HG03469 (cell line): ENCODE measurements around the gene TMEM150C.

ENCODE experiments used
- ATAC-seq: cut with Tn5 transposase; IDR thresholded peaks from one replicate; pipeline ENCODE4 v1.9.1; 2021; ENCODE audit warnings: mild to moderate bottlenecking, moderate library complexity, moderate number of reproducible peaks; ENCODE audit not compliant: unreplicated experiment

Gene TMEM150C

DNA sequence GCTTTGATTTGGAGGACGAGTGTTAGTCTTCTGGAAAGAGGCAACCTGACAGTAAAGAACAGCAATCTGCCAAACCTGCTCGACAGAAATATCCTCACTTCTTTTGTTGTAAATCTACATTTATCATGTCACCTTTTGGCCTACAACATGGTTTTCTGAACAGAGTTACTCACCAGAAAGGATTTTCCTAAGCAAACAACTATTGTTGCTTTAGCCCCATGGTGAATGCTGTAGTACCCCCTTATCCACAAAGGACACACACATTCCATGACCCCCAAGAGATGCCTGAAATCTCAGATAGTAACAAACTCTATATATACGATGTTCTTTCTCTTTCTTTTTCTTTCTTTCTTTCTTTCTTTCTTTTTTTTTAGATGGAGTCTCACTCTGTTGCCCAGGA is 42.7 kb downstream of the TMEM150C start:
- no peak for ATAC-seq

GRCh38 chr4:82517043-82517442 is 44.7 kb downstream of the TMEM150C start:
- no peak for ATAC-seq

DNA sequence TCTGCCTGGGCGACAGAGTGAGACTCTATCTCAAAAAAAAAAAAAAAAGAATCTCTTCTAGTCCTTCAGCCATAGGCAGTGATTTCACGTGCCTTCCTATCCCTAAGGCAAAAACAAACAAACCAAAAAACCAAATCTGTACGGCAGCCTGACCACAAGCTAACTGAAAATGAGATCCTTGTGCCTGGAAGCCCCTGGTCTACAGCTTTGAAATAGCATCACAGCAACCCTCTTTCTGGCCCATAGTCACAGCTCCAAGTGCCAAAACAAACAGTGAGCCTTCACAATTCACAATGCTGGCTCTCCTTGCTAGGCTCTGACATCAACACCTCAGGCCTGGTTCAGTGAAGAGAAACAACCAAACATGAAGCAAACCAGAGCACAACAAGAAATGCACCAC is 46.1 kb downstream of the TMEM150C start:
- ATAC-seq: no peak

DNA sequence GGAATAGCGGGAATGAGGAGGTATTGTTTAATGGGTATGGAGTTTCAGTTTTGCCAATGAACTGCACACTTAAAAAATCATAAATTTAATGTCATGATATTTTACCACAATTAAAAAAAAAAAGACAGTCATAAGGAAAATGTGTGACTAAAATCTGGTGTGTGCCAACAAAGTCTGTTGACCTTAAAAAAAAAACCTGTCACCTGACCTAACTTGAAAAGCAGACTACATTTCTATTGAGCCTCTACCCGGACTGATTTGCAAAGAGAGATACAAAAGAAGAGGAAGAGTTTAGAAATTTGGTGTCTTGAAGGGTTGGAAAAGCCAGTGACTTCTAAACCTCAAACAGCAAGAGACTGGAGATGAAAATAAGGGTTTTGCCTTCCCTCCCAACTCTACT is 48.4 kb downstream of the TMEM150C start:
- no peak for ATAC-seq

DNA sequence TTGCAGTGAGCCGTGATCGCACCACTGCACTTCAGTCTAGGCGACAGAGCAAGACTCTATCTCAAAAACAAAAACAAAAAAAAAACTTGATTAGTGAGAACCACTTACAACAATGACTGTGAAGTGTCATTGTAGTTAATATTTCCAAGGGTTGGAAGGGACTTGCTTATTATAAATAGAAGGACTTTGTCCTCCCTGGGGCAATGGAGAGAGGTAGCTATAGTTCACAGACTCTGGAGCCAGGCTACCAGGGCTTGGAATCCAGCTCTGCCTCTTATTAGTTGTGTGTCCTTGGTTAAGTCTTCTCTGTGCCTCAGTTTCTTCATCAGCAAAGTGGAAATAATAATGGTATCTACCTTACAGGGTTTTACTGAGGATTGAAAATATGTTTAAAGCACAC is 51.6 kb downstream of the TMEM150C start:
- no peak for ATAC-seq

GRCh38 chr4:82508806-82509428 is 52.9 kb downstream of the TMEM150C start:
- no peak for ATAC-seq

GRCh38 chr4:82508011-82508410 is 53.8 kb downstream of the TMEM150C start:
- no peak for ATAC-seq

DNA sequence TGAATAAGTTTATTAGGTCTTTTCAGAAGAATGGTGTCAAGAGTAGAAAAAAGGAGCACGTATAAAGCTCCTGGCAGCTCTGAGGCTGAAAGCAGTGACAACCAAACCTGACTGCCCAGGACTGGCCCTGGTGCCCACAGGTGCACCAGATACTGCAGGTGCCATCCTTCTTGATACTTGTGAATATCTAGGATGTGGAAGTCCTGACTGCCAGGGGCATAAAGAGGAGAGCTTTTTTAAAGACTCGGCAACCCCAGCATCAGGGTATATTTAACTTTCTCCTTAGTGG is 60.7 kb downstream of the TMEM150C start:
- ATAC-seq: no peak

GRCh38 chr4:82500435-82501153 is 61.2 kb downstream of the TMEM150C start:
- ATAC-seq: no peak

DNA sequence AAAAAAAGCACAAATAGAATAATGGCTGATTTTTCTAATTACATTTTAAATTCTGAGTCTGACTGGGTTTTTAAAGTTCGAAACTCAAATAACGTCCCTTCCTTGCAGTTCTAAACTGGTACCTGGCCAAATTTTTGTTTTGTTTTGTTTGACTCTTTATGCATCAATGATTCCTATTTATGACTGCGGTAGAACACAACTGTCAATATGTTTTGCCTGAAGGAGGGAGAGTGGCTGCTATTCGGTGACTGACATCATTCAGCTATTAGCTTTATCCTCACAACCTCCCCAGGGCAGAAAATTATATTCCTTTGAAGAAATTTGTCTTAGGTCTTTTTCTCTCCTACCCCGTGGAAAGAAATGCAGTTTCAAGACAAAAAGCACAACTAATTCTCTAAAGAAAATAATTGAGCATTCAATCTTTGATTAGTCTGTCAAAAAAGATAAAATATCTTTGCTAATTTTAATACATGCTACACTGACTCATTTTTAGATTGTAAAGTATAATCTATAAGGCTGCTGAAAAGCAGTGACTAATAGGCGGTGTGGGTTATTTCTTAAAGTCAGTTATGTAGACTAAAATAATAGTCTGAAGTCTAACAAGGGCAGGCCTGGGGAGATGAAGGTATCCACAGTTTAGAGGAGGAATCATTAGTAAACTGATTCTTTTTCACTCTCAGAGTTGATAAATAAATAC is 61.9 kb downstream of the TMEM150C start:
- ATAC-seq: no peak

DNA sequence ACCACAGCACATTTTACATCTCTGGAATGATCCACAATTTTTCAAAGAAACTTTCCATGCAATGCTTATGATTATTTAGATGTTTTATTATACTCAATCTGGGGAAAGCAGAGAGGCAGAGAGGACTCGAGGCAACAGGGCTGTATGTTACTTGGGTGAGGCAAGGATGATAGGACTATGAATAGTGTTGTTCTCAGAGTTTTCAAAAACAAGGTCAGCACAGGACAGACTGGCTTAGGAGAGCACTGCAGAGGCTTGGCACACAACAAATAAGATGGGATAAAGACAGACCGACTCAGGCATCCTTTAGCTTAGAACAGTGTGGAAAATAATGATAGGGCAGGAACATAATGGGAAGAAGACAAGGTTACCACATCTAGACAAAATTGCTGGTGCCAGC is 65.4 kb downstream of the TMEM150C start:
- no peak for ATAC-seq

DNA sequence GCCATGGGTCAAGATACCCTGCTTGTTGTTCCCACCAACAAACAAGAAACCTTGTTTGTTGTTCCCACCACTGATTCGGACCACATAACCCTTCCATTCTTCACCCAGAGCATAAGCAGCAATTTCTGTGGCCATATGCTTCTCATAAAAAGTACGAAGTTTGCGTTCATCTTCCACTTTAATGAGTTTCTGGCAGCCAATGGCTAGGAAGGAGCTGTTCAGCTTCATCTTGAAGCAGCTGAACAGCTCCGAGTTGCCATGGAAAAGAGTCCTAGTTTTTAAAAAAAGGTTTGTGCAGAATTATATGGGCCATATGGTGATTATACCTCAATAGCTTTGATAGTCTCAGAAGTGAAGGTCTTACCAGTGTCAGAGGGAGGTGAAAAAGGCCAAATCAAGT is 66.1 kb downstream of the TMEM150C start:
- no peak for ATAC-seq

DNA sequence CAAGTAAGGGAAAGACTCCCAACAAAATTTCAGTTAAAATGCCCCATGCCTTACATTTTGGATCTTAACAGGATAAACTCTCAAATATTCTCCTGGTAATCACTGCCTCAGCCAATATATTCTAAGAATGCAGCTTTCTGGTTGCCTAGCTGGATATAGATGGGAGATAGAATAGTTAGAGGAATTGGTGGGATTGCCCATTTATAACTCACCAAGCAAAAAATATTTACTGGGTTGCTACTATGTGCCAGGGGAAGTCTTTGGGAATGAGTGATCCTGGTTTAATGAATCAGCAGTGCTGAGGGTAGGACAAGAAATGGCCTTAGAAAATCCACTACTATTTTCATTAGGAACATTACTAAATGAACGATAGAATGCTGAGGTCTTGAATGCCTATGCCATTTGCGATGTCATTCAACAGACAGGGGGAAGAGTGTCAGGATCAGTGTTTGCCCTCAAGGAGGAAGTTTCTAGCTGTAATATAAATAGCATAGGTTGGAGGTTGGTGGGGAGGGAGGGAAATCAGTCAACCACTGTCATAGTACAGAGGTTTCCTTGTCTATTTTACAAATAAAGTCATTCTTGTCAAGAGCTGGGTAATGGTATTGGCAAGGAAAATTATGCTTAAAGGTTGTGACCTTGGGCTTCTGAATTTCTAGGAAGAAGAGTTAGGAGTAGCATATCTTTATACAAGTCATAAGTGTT is 67.9 kb downstream of the TMEM150C start:
- ATAC-seq: no peak

DNA sequence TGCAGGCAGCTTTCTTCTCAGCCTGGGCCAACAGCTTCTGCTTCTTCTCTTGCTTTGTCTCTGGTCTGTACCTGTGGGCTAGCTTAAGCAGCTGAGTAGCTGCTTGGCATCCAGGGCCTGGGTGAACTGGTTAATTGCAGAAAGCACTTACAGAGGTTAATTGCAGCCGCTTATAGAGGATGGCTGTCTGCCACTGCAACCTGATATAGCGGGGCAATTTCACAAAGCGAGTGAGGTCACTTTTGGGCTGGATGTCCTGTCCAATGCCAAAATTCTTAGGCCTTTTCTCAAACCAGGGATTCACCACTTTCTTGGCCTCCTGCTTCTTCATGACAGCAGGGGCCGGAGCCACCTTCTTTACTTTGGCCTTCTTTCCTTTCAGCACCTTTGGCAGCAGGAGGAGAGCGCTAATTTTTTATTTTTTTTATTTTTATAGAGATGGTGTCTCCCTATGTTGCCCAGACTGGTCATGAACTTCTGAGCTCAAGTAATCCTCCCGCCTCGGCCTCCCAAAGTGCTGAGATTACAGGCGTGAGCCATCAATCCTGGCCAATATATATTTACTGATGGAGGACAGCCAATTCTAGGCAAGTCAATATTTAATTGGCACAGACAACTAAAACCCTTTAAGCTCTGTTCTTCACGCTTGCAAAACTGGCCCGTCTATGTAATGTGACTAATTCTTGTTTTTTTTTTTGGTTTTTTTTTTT is 70.4 kb downstream of the TMEM150C start:
- no peak for ATAC-seq

DNA sequence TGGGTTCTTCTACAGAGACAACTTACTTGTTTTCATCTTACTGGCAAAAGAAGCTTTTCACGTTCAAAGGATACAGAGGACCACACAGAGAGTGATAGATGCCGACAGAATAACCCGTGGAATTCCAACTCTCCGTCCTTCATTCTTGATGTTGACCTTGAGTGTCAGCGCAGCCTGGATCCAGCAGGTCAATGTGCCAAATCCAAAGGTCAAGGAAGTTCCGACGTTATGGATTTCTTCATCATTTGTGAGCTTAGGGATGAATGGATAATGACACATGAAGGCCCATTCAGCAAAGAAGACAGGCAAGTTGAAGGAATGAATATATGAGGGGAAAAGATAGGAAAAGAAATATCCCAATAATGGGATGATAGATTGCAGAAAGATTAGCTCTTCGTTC is 71.8 kb downstream of the TMEM150C start:
- ATAC-seq: no peak

DNA sequence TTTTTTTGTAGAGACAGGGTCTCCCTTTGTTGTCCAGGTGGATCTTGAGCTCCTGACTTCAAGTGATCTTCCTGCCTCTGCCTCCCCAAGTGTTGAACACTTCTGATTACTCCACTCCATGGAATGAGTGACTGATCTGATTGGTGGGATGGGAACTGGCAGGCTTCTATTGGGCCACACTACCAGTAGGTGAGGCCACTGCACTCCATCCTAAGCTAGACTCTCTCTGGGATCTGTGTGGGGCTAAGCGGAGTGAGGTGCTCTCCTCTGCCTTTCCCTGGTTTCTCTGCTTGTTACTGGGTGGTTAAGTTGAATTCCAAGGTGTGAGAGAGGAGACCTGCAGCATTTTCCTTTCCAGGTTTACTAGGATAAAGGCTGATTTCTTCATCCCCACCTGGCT is 72.7 kb downstream of the TMEM150C start:
- ATAC-seq: no peak

DNA sequence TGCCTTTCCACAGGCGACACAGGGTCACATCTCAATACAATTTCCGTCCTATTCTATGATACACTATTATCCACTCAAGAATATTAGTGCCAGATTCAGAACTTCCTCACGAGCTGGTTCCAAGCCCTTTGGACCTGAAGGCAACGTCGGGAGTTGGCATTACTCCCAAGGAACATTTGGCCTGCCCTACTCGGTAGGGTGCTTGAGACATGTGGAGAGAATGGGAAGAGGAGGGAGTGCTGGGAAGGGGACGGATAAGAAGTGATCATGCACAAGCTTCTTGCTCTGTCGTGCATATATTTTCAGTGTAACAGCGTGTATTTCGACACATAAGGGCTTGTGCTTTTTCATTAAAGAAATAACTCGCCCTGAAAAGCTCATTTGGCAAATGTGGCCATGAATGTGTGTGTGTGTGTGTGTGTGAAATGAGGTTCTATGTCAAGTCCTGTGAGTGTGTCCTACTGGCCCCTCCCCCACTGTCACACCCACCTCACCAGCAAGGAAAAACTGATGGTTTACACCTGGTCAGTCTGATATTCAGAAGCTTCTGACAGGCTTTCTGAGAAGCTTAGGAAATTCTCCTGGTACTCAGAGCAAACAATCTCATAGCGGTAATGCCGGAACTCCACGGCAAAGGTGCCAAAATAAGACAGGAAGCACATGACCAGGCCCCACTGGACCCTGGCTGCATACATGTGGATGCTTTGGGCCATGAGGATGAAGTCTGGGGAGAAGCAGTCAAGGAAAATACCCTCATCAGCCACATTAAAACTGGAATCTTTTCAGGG is 76.6 kb downstream of the TMEM150C start:
- no peak for ATAC-seq

DNA sequence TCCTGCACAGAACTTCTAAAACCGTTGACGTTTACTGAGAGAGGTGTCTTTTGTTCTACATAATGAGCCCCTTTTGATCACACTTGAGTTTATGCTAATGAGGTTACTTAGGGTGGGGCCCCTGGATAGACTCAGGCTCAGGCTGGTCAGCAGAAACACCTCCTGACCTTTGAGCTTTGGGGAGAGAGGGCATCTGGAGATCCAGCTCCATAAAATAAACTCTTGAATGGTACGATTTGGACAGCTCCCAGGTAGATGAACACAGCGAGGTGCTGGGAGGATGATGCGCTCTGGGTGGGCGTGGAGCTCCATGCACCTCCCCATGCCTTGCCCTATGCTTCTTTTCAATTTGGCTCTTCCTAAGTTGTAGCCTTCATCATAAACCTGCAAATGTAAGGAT is 79.4 kb downstream of the TMEM150C start:
- no peak for ATAC-seq

- no peak for ATAC-seq
Observed at GRCh38 chr4:82481506-82481840, 80.3 kb downstream of the TMEM150C start.

- no peak for ATAC-seq
Observed at GRCh38 chr4:82480771-82481505, 80.8 kb downstream of the TMEM150C start.
